HT-29 (cell line): ENCODE measurements around the gene ELOVL2. TPM values are rescaled to one million over a fixed set of nuclear protein-coding genes. Genes with fewer than 3 reads are reported as not detected.

Experiments used
- DNase-seq: peaks from one replicate; pipeline ENCODE4 v3.0.0-alpha.2; 2015; ENCODE audit warnings: low spot score
- total RNA-seq: library from RNA; depleted of rRNA; stranded (reverse); fragments of >200 nt; shearing (Covaris generic); gene quantifications from 2 replicates; pipeline ENCODE4 v1.2.3, GENCODE V29; 2014

Gene ELOVL2
- total RNA-seq, 1 experiment from 2014 or later = not detected

GRCh38 chr6:11058406-11058805 lies 14.3 kb upstream of the ELOVL2 start:
- DNase-seq = no peak

GRCh38 chr6:11056871-11057270 lies 12.8 kb upstream of the ELOVL2 start:
- DNase-seq = no peak

GRCh38 chr6:11055127-11055627 lies 11.1 kb upstream of the ELOVL2 start:
- DNase-seq = no peak

GRCh38 chr6:11054722-11055121 lies 10.6 kb upstream of the ELOVL2 start:
- DNase-seq = no peak

GRCh38 chr6:11053307-11053706 lies 9.2 kb upstream of the ELOVL2 start:
- DNase-seq = no peak

GRCh38 chr6:11050731-11051130 lies 6.6 kb upstream of the ELOVL2 start:
- no peak for DNase-seq

- DNase-seq = no peak
Measured at GRCh38 chr6:11044712-11045167, 635 bp upstream of the ELOVL2 start.

- DNase-seq = no peak
Measured at GRCh38 chr6:11043378-11043960, 636 bp downstream of the ELOVL2 start.

- DNase-seq = no peak
Measured at GRCh38 chr6:11042750-11043377, 1.2 kb downstream of the ELOVL2 start.

- DNase-seq = no peak
Measured at GRCh38 chr6:11042025-11042749, 1.9 kb downstream of the ELOVL2 start.

GRCh38 chr6:11040134-11040533 lies 4.0 kb downstream of the ELOVL2 start:
- no peak for DNase-seq

- no peak for DNase-seq
Measured at GRCh38 chr6:11039040-11039439, 5.1 kb downstream of the ELOVL2 start.

- DNase-seq = no peak
Measured at GRCh38 chr6:11036977-11037430, 7.1 kb downstream of the ELOVL2 start.

- DNase-seq = no peak
Measured at GRCh38 chr6:11036351-11036740, 7.8 kb downstream of the ELOVL2 start.

- no peak for DNase-seq
Measured at GRCh38 chr6:11035616-11036350, 8.3 kb downstream of the ELOVL2 start.

GRCh38 chr6:11033825-11034224 lies 10.3 kb downstream of the ELOVL2 start:
- DNase-seq = no peak

GRCh38 chr6:11030904-11031303 lies 13.2 kb downstream of the ELOVL2 start:
- DNase-seq = no peak

- DNase-seq = no peak
Measured at GRCh38 chr6:11028959-11029358, 15.1 kb downstream of the ELOVL2 start.

GRCh38 chr6:11027565-11028110 lies 16.5 kb downstream of the ELOVL2 start:
- no peak for DNase-seq

GRCh38 chr6:11025921-11026635 lies 18.0 kb downstream of the ELOVL2 start:
- DNase-seq = no peak

GRCh38 chr6:11025130-11025529 lies 19.0 kb downstream of the ELOVL2 start:
- DNase-seq = no peak
